Colon (tissue), 2 donors: Measurements from ENCODE around the gene LILRA2.
"Not testable (repeated sequence)": the region's sequence is repeated elsewhere in the genome, so short reads cannot be mapped to it uniquely, and the experiment has no call there.

Source experiments
- FAIRE-seq: peaks from 2 replicates; lab custom pipeline; 2012; peaks lifted over from hg19 to GRCh38; lab: Jason Lieb, UNC
- donor health status: control.
- donor health status: control.

LILRA2 gene

DNA sequence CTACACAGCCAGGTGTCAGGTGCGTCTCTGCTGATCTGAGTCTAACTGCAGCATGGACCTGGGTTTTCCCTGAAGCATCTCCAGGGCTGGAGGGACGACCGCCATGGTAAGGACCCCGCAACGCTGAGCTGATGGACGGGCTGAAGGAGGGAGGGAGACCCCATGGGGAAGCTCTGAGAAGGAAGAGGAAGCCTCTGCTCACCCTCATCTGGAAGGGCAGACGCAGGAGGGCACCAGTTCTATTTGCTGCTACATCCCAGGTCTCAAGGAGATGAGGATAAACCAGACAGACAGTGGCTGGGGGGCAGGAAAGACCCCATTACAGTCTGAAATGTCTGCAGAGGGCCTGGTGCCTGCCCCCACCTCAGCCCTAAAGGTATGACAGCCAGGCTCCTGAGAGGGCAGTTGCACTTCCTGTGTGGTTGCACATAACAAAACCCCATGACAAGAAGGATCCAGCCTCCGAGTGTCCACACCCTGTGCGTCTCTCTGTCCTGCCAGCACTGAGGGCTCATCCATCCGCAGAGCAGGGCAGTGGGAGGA, at the start of gene LILRA2:
TSS of gene LILRA2 (plus strand) at position 461 of the 543 bp plus-strand sequence. CDS start 89 bp downstream, outside the sequence.
- no peak for FAIRE-seq

GRCh38 chr19:54525636-54526035, 48.0 kb upstream of the LILRA2 start:
- no peak for FAIRE-seq

- no peak for FAIRE-seq
These were observed 46.6 kb upstream of the LILRA2 start for GRCh38 chr19:54526972-54527371.

DNA sequence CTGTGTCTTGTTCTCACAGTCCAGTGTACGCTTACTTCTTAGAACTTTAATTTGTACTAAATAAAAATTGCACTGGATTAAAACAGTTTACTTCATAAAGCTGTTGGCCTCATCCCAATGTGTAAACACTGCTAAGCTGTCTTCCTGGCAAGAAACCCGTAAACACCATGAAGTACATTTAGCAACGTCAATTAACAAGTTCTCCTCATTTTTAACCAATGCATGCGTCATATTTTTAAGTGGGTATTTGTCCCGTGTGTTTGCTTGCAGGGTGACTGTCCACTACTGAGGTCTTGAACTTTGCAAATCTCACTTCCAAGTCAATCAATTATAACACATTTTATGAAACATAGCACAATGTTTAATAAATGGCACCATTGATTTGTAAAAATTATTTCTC, 42.7 kb upstream of the LILRA2 start:
- FAIRE-seq: no peak

DNA sequence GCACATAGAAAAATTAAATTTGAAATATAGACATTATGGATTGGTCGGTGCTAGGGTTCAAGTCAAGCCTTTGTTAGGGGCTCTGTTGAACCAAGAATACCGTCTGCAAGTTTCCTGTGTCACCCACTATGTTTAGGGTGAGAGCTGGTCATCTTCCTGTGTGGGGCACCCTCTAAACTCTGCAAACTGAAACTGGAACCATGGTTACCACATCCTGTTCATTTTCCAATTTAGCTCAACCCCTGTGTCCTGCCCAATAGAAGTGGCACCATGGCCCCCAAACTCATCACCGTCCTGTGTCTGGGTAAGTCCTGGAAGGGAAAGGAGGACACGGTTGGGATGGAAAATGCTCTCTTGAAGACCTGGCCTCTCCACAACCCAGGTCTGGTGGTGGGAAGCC, 41.1 kb upstream of the LILRA2 start:
- no peak for FAIRE-seq

DNA sequence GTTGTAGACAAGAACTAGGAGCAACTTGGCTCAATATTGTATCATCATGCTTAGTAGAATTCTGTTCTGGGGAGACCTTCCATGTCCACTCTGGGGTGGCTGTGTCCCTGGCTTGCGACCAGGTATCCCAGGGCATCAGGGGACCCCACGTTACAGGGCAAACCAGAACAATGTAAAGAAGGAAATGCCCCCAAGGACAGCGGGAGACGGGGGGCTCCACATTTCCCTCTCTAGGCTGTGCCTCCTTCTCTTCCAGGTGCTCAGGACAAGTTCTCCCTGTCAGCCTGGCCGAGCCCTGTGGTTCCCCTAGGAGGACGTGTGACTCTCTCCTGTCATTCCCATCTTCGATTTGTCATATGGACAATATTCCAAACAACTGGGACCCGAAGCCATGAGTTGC, 40.1 kb upstream of the LILRA2 start:
- FAIRE-seq: no peak

- no peak for FAIRE-seq
These were observed 39.4 kb upstream of the LILRA2 start for GRCh38 chr19:54534156-54534555.

- FAIRE-seq: no peak
These were observed 38.0 kb upstream of the LILRA2 start for GRCh38 chr19:54535601-54536000.

DNA sequence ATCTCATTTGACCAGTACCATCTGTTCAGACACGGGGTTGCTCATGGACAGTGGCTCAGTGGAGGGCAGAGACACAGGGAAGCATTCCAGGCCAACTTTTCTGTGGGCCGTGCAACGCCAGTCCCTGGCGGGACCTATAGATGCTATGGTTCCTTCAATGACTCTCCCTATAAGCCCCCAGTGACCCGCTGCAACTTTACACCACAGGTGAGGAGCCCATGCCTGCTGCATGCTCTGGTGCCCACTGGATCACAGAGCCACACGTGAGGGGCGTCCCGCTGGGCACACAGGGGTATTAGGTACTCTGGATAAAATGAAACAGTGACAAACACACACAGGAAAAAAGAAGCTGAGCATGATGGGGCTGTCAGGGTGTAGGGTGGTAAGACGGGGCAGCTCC, 36.6 kb upstream of the LILRA2 start:
- FAIRE-seq: no peak

DNA sequence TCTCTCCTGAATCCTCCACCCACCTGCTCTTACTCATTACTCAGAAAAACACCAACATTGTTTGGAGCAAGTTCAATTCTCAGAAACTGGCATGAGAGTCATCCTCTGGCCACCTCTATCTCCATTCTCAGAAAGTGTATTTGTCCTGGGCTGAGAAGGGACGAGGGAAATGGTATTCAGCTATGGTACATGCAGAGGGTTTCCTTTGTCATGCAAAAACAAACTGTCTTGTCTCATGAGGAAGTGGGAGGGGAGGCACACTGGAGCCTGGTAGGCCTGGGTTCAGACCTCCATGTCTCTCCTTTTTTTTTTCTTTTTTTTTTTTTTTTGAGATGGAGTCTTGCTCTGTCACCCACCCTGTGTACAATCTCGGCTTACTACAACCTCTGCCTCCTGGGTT, 31.9 kb upstream of the LILRA2 start:
- no peak for FAIRE-seq

DNA sequence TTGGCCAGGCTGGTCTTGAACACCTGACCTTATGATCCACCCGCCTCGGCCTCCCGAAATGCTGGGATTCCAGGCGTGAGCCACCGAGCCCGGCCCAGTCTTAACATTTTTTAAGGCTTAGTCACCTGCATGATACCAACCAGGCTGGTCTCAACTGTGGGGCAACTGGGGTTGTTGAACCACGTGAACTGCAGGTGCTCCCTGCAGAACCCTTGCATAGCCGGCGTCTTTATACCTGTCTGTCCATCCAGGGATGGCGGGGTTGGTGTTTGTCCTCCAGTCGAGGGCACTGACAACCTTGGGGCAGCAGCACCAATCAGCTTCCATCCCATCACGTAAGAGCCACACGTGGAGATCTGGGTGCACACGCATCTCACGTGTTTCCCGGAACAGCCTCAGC, 24.8 kb upstream of the LILRA2 start:
- no peak for FAIRE-seq

- no peak for FAIRE-seq
These were observed 24.4 kb upstream of the LILRA2 start for GRCh38 chr19:54549224-54549623.

- FAIRE-seq: no peak
These were observed 22.3 kb upstream of the LILRA2 start for GRCh38 chr19:54551293-54551692.

DNA sequence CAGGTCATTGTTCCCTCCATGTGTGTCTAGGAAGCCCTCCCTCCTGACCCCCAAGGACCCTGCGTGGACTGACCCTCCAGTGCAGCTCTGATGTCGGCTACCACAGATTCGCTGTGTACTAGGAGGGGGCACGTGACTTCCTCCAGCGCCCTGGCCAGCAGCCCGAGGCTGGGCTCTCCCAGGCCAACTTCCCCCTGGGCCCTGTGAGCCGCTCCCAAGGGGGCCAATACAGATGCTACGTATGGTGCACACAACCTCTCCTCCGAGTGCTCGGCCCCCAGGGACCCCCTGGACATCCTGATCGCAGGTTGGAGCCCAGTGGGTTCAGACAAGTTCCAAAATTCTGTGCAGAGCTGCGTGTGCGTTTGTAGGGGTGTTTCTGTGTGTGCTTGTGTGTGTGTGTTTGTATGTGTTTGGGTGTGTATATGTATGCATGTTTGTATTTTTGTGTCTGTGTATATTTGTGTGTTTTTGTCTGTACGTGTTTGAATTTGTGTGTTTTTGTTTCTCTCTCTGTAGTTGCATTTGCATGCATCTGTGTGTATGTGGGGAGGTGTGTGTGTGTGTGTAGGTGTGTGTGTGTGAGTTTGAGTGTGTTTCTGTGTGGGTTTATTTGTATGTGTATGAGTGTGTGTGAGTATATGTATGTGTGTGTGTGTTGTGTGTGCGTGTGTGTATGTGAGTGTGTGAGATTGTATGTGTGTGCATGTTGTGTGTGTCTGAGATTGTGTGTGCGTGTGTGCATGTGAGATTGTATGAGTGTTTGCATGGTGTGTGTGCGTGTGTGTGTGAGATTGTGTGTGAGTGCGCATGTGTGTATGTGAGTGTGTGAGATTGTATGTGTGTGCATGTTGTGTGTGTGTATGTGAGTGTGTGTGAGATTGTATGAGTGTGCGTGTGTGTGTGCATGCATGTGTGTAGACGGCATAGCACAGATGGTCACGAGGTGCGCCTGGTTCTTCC, 21.4 kb upstream of the LILRA2 start:
- FAIRE-seq: no peak

GRCh38 chr19:54552913-54553310, 20.7 kb upstream of the LILRA2 start:
- FAIRE-seq: no peak

- no peak for FAIRE-seq
These were observed 19.6 kb upstream of the LILRA2 start for GRCh38 chr19:54554006-54554405.

- FAIRE-seq: no peak
These were observed 18.7 kb upstream of the LILRA2 start for GRCh38 chr19:54554896-54555295.

GRCh38 chr19:54556194-54556593, 17.4 kb upstream of the LILRA2 start:
- FAIRE-seq: no peak

GRCh38 chr19:54558339-54558738, 15.3 kb upstream of the LILRA2 start:
- FAIRE-seq: no peak

GRCh38 chr19:54560881-54561385, 12.7 kb upstream of the LILRA2 start:
- no peak for FAIRE-seq

DNA sequence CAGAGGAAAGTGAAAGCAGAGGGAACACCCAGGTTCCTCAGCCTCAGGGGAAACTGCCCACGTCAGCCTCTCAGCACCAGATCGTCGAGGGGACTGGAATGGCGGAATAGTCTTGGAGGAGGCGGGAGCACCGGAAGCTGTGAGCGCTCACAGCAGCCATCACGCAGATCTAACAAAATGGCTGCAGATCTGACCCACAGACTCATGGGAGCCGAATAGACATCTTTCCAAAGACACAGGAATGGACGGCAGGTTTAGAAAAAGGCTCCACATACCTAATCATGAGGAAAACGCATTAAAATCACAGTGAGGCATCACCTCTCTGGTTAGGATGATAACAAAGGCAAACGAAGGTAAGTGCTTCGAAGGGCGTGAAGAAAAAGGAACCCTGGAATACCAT, 11.8 kb upstream of the LILRA2 start:
- FAIRE-seq: no peak

DNA sequence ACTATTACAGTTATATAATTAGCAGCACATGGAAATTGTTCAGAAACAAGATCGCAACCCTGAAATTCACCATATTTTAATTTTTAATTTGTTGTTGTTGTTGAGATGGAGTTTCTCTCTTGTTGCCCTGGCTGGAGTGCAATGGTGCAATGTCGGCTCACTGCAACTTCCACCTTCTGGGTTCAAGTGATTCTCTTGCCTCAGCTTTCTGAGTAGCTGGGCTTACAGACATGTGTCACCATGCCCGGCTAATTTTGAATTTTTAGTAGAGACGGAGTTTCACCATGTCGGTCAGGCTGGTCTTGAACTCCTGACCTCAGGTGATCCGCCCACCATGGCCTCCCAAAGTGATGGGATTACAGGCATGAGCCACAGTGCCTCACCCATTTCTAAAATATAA, 10.4 kb upstream of the LILRA2 start:
- FAIRE-seq: not testable (repeated sequence)

GRCh38 chr19:54570316-54570715, 3.3 kb upstream of the LILRA2 start:
- no peak for FAIRE-seq
